Endothelial cell of umbilical vein (primary cell): ENCODE data around the gene FANCG. TPM values are rescaled to one million over a fixed set of nuclear protein-coding genes. Genes with fewer than 3 reads are reported as not detected.

ENCODE experiments used
- BruUV-seq: library from RNA; stranded (reverse); fragments of 400-500 nt; replicated peaks from 2 replicates; lab custom pipeline; 2021; lab: Mats Ljungman, UMichigan
- CTCF ChIA-PET: fragments of 300-600, 350-600 bp; sonication (Branson Sonifier 250); formaldehyde crosslinking; loops from one replicate; lab custom pipeline; 2021; ENCODE audit warnings: antibody characterized with exemption, inconsistent platforms; lab: Charles Lee
- POLR2A ChIA-PET: fragments of 300-600, 350-600 bp; sonication (Branson Sonifier 250); formaldehyde crosslinking; loops from one replicate; lab custom pipeline; 2021; ENCODE audit warnings: antibody characterized with exemption, inconsistent platforms; lab: Charles Lee
- DNase-seq: peaks from one replicate; pipeline ENCODE4 v3.0.0-alpha.2; 2011; ENCODE audit warnings: low read depth, low spot score
- FAIRE-seq: peaks from 2 replicates; lab custom pipeline; 2011; peaks lifted over from hg19 to GRCh38; lab: Jason Lieb, UNC
- H2AFZ ChIP-seq: 2 replicates; pipeline ENCODE4 v1.6.0; 2012; ENCODE audit warnings: low read depth, low read length, control low read depth, inconsistent platforms
- H3K27ac ChIP-seq: 2 replicates; pipeline ENCODE4 v1.5.1; 2011; ENCODE audit warnings: low read depth, mild to moderate bottlenecking, control low read depth, low read length, moderate library complexity; ENCODE audit not compliant: insufficient read depth
- H3K27me3 ChIP-seq, 2 experiments: 2 replicates each; pipeline versions ENCODE4 v1.6.0 to v1.6.1; 2011; ENCODE audit warnings: low read length in 2 of 2, mixed read lengths in 1 of 2; ENCODE audit not compliant: control insufficient read depth in 2 of 2, insufficient read depth in 2 of 2
- H3K36me3 ChIP-seq, 2 experiments: 2 replicates in 1 of 2; 3 replicates in 1 of 2; pipeline ENCODE4 v1.5.1; 2011; ENCODE audit warnings: low read length in 2 of 2, mild to moderate bottlenecking in 1 of 2, moderate library complexity in 1 of 2; ENCODE audit not compliant: control insufficient read depth in 2 of 2, insufficient read depth in 2 of 2; ENCODE audit errors: extremely low read depth in 1 of 2
- H3K4me1 ChIP-seq: 3 replicates; pipeline ENCODE4 v1.5.1; 2011; ENCODE audit warnings: mild to moderate bottlenecking, low read length; ENCODE audit not compliant: control insufficient read depth, insufficient read depth; ENCODE audit errors: extremely low read depth
- H3K4me2 ChIP-seq: 2 replicates; pipeline ENCODE4 v1.6.1; 2011; ENCODE audit warnings: low read length, control low read depth, mixed read lengths; ENCODE audit not compliant: insufficient read depth
- H3K4me3 ChIP-seq, 3 experiments: fragments of 200-600 bp in 1 of 3; sonication (generic), shearing (Covaris generic) in 1 of 3; replicated peaks in 1 of 3; 2 replicates each; pipeline ENCODE4 v1.5.1; 2011 to 2016; ENCODE audit warnings: control low read depth in 3 of 3, low read length in 3 of 3, mild to moderate bottlenecking in 2 of 3, inconsistent platforms in 1 of 3, low read depth in 1 of 3, moderate library complexity in 1 of 3; ENCODE audit not compliant: insufficient read depth in 1 of 3
- H3K79me2 ChIP-seq: 2 replicates; pipeline ENCODE4 v1.6.0; 2012; ENCODE audit warnings: low read length, inconsistent platforms; ENCODE audit not compliant: control insufficient read depth, insufficient read depth
- H3K9ac ChIP-seq: replicated peaks from 2 replicates; pipeline ENCODE3; 2011; ENCODE audit warnings: low read length, control low read depth; ENCODE audit not compliant: insufficient read depth; ENCODE audit errors: extremely low read depth
- H3K9me1 ChIP-seq: replicated peaks from 3 replicates; pipeline ENCODE4 v1.6.0; 2011; ENCODE audit warnings: mild to moderate bottlenecking, low read length; ENCODE audit not compliant: control insufficient read depth, insufficient read depth; ENCODE audit errors: extremely low read depth
- H3K9me3 ChIP-seq: replicated peaks from 2 replicates; pipeline ENCODE4 v1.5.1; 2012; ENCODE audit warnings: low read length, inconsistent platforms; ENCODE audit not compliant: control insufficient read depth, insufficient read depth
- H4K20me1 ChIP-seq: replicated peaks from 2 replicates; pipeline ENCODE3; 2011; ENCODE audit warnings: mild to moderate bottlenecking, low read length; ENCODE audit not compliant: control insufficient read depth, insufficient read depth; ENCODE audit errors: extremely low read depth
- CTCF ChIP-seq, 2 donors: IDR thresholded peaks; 1 replicate in 1 of 2; 2 replicates in 1 of 2; pipeline ENCODE4 v1.5.1; 2011; ENCODE audit warnings: low read length in 2 of 2, mild to moderate bottlenecking in 2 of 2, moderate library complexity in 2 of 2, control low read depth in 1 of 2, inconsistent platforms in 1 of 2, low read depth in 1 of 2; ENCODE audit not compliant: insufficient read depth in 1 of 2; ENCODE audit errors: extremely low read depth in 1 of 2
- EZH2 ChIP-seq: IDR thresholded peaks from 2 replicates; pipeline ENCODE4 v1.6.1; 2012; ENCODE audit warnings: borderline replicate concordance, low read depth, mild to moderate bottlenecking, moderate library complexity, low read length, inconsistent platforms; ENCODE audit not compliant: severe bottlenecking
- GATA2 ChIP-seq: IDR thresholded peaks from 2 replicates; pipeline ENCODE4 v1.7.0; 2011; ENCODE audit warnings: low read depth, mild to moderate bottlenecking, moderate library complexity, mixed read lengths, low read length; ENCODE audit not compliant: insufficient read length, insufficient read depth
- MAX ChIP-seq: IDR thresholded peaks from 2 replicates; pipeline ENCODE4 v1.6.1; 2011; ENCODE audit not compliant: insufficient read depth, insufficient read length
- POLR2A ChIP-seq: IDR thresholded peaks from 2 replicates; pipeline ENCODE4 v1.6.1; 2012; ENCODE audit warnings: low read depth, mild to moderate bottlenecking, control low read depth, low read length
- POLR2AphosphoS5 ChIP-seq: IDR thresholded peaks from 2 replicates; pipeline ENCODE4 v1.6.1; 2012; ENCODE audit warnings: low read depth, mild to moderate bottlenecking, control low read depth, low read length, moderate library complexity; ENCODE audit not compliant: insufficient read depth
- dilution Hi-C: fragments of 300-500 bp; cut with MboI; formaldehyde crosslinking; loops from one replicate; pipeline ENCODE4 v1.15.0; 2019; ENCODE audit warnings: low sequenced_read_pairs; ENCODE audit not compliant: extremely low pct_ligation_motif_present
- intact Hi-C: fragments of 100-400 bp; cut with micrococcal nuclease; formaldehyde crosslinking; loops from one replicate; pipeline ENCODE4 v1.10.0; 2022
- polyA plus RNA-seq, 4 experiments: library from polyadenylated mRNA; depleted of rRNA in 3 of 4; stranded (reverse) in 3 of 4; unstranded in 1 of 4; fragments of >200 nt; gene quantifications; 2 replicates each; pipeline versions ENCODE4 v1.2.1 to v1.2.3, GENCODE V29; 2011 to 2012; ENCODE audit warnings: missing spikeins in 1 of 4
- total RNA-seq: library from RNA; stranded (reverse); gene quantifications from 2 replicates; pipeline ENCODE4 v1.2.3, GENCODE V29; 2021

FANCG gene
- total and polyA plus RNA-seq, 2 donors (not counting 3 experiments of a cell fraction or from before 2014, with no cell fraction given), result 31.6 to 58.0 TPM

GRCh38 chr9:35072461-35073278 lies 7.1 kb downstream of the FANCG start, which contains the start of gene VCP:
VCP (minus strand) TSS chr9:35072625; CDS start chr9:35072353, 272 bp downstream.
- Histone ChIP-seq H3K9me3 (no peaks in the 10 kb centered on the region), H3K4me2 (peak within 1 kb of the TSS; percentile 98), H2AFZ (peak within 1 kb of the TSS; percentile 44), H3K36me3 (peaks cover 7 to 14% of the 10 kb centered on the region in 2 experiments), H3K27me3 (no peaks in the 10 kb centered on the region), H3K79me2 (peaks cover 53% of the 10 kb centered on the region), H3K4me1 (peaks cover 29% of the 10 kb centered on the region), H3K9ac (peak within 1 kb of the TSS; percentile 99), H3K27ac (peak within 1 kb of the TSS; percentile 95), H3K9me1 (no peaks in the 10 kb centered on the region), H4K20me1 (peaks cover 10% of the 10 kb centered on the region), H3K4me3 (peak within 1 kb of the TSS; percentile 79 to 97 (median 96))
- intact Hi-C loops, result loop anchor here (1.0 kb wide), 4 partner anchors 8 to 405 kb away; partner anchors contain the start of gene PIGO
- POLR2A ChIA-PET, result interaction anchor here (0.6 to 1.9 kb wide), 9 partner anchors 13 to 170 kb away, joined by 3 to 8 read pairs (median 4); partner anchors contain the start of gene STOML2
- dilution Hi-C loops, result no loop called here
- BruUV-seq, result TSS peak; percentile 65
- DNase-seq (peak; percentile 100), FAIRE-seq (peak; percentile 100)
- CTCF ChIA-PET, result interaction anchor here (0.7 to 2.6 kb wide), 12 partner anchors 7 to 405 kb away, joined by 3 to 18 read pairs (median 6); partner anchors contain the start of genes FANCG and PIGO
- TF ChIP-seq POLR2A (peak; percentile 94), EZH2 (no peak), POLR2AphosphoS5 (peak; percentile 60)

- peak overlapping the region; percentile 98 for H3K4me2 ChIP-seq
- peaks cover 13% of the 10 kb centered on the region for H4K20me1 ChIP-seq
- FAIRE-seq (no peak), DNase-seq (peak; percentile 85)
- no peaks in the 10 kb centered on the region for H3K9me1 ChIP-seq
- ChIA-PET POLR2A (interaction anchor here (0.9 to 1.9 kb wide), 11 partner anchors 8 to 45 kb away, joined by 3 to 12 read pairs (median 4); partner anchors contain the start of genes ATOSB, FANCG, PIGO and STOML2), CTCF (interaction anchor here (0.6 to 2.6 kb wide), 13 partner anchors 8 to 1791 kb away, joined by 3 to 18 read pairs (median 6); partner anchors contain the start of genes FANCG and PIGO)
- H3K36me3 ChIP-seq, result peaks cover 15 to 21% of the 10 kb centered on the region in 2 experiments
- peaks cover 29% of the 10 kb centered on the region for H3K4me1 ChIP-seq
- H3K9me3 ChIP-seq, result no peaks in the 10 kb centered on the region
- intact Hi-C loops, result loop anchor here (1.0 to 2.0 kb wide), 5 partner anchors 8 to 405 kb away; partner anchors contain the start of genes DNAJB5 and PIGO
- dilution Hi-C loops, result no loop called here
- no TSS peak for BruUV-seq
- no peaks in the 10 kb centered on the region for H3K27me3 ChIP-seq
- H3K27ac ChIP-seq, result peak overlapping the region; percentile 95
- TF ChIP-seq EZH2, result no peak
- TF ChIP-seq POLR2A, result peak; percentile 51
- TF ChIP-seq POLR2AphosphoS5, result peak; percentile 71
- no peak for TF ChIP-seq GATA2
- peak; percentile 10 for TF ChIP-seq MAX
- TF ChIP-seq CTCF (IDR thresholded peaks at IDR 0.05; ENCODE audit: extremely low read depth in 1 of 2, insufficient read depth in 1 of 2, low read depth in 1 of 2, low read length in 2 of 2), result peak; percentile 25 to 65
- peaks cover 55% of the 10 kb centered on the region for H3K79me2 ChIP-seq
- H2AFZ ChIP-seq, result no peak overlapping the region
- peak overlapping the region; percentile 79 to 97 (median 96) for H3K4me3 ChIP-seq
- peak overlapping the region; percentile 99 for H3K9ac ChIP-seq
These were observed 7.8 kb downstream of the FANCG start for GRCh38 chr9:35071814-35072460.
